Endometrial microvascular endothelial cells (primary cell): Measurements from ENCODE around the gene HRC. TPM values are rescaled to one million over a fixed set of nuclear protein-coding genes. Genes with fewer than 3 reads are reported as not detected.

ENCODE experiments used
- in situ Hi-C: cut with HindIII; loops from 2 replicates; pipeline ENCODE4 v1.10.0; 2017; ENCODE audit warnings: low sequenced_read_pairs, low pct_unique_long_range_greater_than_20kb; ENCODE audit errors: inconsistent ontology term
- total RNA-seq: library from RNA; depleted of rRNA; stranded (reverse); fragments of >200 nt; gene quantifications from one replicate; pipeline ENCODE4 v1.2.3, GENCODE V29; 2015; ENCODE audit errors: inconsistent ontology term

Gene HRC
- total RNA-seq, 1 donor from 2014 or later: not detected

DNA sequence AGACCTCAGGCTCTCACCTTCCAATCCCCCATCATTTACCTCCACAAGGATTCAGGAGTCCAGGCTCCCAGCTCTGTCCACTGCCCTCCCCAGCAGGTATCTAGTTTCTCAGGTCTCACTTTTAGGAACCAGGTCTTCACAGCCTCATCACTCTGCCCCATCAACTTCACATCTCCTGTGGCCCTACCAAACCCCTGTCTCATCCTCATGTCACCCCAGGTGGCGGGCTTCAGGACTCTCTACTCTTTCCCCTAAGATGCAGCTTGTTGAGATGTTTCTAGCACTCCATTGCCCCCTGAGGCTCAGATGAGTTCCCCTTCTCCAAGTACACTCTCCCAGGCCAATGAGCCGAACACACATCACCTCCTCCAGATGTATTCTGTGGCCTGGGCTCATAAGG is 34.3 kb downstream of the HRC start:
- in situ Hi-C loops: no loop called here

DNA sequence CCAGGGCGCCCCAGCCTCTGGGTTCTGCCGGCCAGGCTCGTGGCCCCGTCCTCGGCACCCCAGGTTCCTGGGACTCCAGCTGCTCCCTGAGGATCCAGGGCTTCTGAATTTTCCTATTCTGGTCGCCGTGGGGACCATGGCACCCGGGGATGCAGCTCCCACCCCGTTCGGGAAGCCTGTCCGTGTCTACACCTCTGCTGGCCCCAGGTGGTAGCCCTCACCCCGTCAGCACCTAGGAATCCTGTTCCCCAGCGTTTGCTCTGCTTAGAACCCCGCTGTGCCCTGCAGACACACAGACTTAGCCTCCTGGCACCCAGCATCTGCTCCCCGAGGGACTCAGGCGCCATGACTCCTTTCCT is 34.9 kb downstream of the HRC start:
- in situ Hi-C loops: no loop called here

DNA sequence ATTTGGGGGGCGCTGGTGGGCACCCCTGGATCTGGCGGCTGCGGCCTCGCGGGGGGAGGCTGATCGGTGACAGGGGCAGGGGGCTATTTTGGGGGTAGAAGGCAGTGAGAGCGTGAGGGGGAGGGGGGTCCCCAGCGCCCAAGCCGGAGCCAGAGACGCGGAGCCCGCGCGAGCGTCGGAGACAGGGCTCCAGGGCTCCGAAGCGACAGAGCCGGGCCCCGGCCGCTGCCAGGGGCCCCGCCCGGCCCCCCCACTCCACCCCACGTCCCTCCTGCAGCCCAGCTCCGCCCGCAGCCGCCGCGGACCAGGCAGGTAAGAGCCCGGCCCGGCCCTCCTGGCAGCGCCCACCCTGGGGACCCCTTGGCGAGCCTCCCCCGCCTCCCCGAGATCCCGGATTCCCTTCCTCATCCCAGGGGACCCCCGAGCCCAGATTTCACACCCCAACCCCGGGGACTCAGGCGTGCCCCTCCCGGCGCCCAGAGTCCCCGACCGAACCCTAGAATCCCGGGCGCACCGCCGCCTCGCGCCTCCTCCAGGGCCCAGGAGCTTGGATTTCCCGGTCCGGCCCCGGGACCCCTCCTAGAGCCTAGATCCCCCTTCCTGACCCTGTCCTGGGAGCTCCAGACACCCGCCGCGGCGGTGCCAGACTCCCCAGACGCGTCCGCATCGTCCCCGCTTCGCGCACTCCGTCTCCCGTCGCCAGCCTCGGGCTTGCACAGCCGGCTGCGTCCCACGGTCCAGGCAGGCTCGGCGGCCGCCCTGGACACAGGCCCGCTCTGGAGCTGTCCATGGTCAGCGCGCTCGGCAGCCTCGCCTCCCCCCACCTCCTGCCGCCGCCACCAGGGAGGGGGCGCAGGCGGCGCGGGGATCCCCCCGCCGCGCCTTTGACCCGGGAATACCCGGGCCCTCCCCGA is 35.5 kb downstream of the HRC start, which contains the start of gene PPFIA3:
PPFIA3 (plus strand) TSS at position 134 of the 914 bp plus-strand sequence. CDS start 8,330 bp downstream, outside the sequence.
- in situ Hi-C loops: no loop called here

DNA sequence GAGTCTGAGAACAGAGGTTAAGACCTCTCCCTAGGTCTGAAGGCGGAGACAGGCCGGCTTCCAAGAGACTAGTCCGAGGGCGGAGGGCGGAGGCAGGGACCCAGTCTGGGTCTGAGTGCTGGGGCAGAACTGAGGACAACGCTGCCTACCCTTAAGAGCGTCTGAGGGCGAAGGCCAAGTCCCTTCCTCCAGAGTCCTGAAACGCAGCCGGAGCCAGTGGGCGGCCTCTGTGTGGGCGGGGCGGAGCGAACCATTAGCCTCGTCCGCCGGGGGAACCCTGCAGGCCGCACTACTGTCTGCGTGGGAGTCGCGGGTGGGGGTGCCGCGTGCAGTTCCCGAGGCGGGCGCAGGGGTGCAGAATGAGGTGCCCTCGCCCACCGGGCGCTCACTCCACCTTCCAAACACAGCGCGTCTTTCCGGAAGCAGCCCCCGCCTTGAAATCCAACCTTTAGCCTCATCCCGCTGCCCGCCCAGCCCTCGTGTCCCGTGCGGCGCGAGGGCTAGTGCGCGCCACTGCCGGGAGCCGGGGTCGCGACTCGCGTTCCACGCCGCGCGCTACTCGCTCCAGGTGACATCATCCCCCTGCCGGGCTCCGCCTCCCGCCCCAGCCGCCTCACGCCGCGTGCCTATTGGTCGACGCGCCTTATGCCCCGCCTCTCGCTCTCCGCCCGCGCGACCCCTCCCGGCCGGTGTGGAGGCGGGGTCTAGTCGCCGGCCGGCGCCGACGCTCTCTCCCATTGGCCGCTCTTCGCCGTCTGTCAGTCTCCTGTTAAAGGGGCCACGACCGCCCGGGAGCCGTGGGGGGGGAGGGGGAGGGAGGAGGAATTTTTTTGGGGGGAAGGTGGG is 36.4 kb downstream of the HRC start, which contains the start of gene C19orf73:
C19orf73 (minus strand) TSS at position 579 of the 846 bp plus-strand sequence; CDS start at position 458, 121 bp downstream.
- in situ Hi-C loops: no loop called here

DNA sequence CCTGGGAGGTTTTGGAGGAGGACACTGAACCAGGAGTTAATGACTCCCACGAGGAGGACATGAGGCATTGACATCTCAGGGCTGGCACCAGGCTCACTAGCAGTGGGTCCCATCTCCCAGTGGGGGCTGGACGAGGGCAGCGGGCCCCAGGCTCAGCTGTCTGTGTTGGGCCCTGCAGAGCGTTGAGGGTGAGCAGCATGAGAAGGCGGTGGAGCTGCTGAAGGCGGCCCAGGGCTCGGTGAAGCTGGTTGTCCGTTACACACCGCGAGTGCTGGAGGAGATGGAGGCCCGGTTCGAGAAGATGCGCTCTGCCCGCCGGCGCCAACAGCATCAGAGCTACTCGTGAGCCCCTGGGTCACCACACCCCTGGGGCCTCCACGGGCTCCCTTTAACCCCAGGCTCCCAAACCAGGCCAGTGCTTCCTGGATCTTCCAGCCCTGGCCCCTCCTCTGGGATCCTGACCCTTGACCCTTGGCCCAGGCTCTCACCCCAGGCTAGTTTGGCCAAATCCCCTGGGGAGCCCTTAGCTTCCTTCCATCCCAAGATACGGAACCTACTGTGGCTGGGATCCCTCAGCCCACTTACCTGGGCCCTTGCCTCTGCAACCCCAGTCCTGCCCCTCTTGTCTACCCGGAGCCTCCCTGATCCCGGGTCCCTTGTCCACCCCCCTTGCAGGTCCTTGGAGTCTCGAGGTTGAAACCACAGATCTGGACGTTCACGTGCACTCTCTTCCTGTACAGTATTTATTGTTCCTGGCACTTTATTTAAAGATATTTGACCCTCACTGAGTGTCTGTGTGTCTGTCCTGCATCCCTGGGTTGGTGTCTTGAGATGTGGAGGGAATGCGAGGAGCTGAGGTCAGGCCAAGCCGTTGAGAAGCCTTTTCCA is 37.3 kb downstream of the HRC start:
- in situ Hi-C loops: no loop called here

DNA sequence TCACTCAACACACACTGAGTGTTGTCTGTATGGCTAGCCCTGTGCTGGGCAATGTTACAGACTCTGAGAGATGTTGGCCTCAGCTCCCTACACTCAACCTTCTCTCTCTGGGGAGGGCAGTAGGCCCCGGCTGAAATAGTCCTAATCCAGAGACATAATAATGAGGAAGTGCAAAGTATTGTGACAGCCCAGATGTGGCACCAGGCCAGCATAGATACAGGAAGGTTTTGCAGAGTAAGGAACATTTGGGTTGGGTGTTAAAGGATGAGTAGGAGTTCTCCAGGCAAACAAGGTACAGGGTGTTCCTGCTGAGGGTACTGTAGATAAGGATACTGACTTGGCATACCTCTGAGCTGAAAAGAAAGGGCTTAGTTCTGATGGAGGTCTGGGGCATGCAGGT is 38.7 kb downstream of the HRC start:
- in situ Hi-C loops: no loop called here

DNA sequence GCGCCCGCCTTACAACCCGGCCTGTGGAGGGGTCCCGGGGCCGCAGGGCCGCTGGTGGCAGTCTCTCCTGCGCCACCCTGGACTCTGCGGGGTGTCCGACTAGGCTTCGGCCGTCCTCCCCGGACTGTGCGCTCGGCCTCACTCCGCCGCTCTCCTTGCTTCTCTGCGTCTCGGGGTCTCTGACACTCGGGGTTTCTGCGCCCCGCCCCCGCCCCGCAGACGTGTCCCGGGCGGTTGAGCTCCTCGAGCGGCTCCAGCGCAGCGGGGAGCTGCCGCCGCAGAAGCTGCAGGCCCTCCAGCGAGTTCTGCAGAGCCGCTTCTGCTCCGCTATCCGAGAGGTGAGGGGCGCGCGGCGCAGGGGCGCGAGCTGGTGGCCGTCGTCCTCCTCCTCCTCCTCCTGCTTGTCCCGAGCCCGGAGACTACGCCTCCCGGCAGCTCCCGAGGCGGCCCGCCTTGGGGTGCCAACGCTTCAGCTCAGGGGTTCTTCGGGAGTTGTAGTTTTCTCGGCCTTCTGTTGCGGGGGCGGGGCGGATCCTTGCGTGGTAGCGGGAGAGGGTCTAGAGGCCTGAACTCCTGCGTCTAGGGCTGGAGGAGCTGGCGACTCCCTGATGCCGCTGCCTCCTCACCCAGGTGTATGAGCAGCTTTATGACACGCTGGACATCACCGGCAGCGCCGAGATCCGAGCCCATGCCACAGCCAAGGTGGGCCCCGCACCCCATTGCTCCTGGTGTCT is 40.4 kb downstream of the HRC start:
- in situ Hi-C loops: no loop called here

DNA sequence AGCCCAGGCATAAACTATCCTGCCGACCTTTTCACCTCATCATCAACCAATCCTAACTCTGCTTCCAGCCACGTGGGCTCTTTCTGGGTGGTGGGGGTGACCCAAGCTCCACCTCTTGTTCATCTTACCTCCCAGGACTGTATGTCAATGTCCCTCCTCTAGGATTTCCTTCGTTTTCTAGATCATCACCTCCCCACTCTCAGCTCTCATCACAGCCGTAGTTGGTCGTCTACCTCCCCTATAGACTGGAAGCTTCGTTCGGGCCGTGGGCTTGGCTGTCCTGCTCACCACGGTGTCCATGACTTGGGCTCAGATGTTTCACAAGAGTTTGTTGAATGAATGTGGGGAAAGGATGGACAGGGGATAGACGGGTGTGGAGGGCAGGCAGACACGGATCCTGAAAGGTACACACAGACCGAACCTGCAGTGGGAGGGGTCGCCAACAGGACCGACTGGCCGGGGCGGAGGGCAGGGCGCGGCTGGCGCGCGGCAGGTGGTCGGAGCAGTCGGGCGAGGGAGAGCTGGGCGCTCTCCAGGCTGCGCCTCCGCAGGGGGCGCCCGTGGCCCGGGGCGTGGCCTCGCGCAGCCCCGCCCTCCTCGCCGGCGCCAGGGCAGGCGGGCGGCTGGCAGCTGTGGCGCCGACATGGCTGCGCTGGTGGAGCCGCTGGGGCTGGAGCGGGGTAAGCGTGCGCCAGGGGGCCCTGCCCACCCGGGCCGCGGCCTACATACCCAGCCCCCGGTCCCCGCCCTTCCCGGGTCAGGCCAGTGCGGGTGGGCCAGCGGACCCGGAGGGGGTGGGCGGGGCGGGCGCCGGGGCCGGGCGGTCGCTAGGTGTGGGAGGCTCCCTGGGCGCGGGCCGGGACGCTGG is 41.2 kb downstream of the HRC start, which contains the start of gene LIN7B:
LIN7B (plus strand) TSS at position 609 of the 868 bp plus-strand sequence; CDS start at position 644, 35 bp downstream.
- in situ Hi-C loops: no loop called here

DNA sequence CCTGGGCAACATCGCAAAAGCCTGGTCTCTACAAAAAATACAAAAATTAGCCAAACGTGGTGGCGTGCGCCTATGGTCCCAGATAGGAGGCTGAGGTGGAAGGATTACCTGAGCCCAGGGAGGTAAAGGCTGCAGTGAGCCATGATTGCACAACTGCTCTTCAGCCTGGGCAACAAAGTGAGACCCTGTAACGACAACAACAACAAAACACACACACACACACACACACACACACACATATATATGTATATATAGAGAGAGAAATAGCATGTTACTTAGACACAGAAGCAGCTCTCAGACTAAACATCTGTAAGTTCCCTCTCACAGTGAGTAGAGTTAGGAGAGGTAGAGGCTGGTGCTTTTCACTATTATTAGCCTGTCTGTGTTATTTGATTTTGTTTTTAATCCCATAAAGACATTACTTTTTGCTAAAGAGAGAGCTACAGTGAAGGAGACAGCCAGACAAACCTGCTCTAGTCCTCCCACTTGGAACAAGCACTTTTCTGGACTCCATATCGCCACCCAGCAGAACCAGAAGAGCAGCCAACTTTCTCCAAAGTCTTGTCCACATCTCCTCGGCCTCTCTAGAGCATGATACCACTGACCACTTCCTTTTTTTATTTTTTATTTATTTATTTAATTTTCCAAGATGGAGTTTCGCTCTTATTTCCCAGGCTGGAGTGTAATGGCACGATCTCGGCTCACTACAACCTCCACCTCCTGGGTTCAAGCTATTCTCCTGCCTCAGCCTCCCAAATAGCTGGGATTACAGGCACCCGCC is 43.8 kb downstream of the HRC start:
- in situ Hi-C loops: no loop called here

DNA sequence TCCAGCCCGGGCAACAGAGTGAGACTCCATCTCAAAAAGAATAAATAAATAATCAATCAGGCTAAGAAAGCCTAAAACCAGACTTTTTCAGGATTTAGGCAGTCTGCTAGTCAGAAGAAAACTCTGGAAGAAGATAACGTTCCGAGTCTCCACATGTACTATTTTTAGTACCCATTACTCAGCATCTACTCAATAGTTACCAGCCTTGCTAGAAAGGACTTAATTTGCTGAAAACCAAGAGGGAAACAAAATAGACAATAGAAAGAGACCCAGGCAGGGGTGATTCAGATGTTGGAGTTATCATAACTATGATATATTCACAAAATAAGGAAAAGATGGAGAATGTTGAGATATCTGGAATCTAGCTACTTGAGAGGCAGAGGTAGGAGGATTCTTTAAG is 44.6 kb downstream of the HRC start:
- in situ Hi-C loops: no loop called here

DNA sequence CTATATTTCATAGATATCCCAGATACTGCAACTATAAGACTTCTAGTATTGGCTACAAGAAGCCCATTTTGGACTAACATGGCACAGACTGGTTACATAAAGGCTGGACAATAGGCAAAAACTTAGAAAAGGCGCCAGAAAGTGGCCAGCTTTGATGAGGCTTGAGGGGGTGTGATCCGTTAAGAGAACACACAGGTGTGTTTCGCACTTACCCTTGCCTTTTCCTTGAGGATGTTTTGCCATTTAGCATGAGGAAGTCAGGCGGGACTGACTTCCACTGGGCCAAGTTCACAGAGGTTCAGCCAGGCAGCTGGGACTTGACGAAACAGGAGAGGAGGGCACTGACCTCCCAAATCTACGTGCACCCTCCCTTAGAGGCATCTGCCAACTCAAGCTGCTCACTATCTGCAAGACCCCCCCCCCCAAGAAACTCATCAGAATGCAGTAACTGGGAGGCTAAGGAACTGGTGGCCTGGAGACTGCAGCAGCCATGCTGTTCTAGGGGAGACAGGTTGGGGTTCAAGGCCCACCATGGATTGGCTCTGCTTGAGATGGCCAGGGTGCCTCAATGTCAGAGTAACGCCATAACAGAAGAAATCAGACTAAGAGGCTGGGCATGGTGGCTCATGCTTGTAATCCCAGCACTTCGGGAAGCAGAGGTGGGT is 45.5 kb downstream of the HRC start:
- in situ Hi-C loops: no loop called here

DNA sequence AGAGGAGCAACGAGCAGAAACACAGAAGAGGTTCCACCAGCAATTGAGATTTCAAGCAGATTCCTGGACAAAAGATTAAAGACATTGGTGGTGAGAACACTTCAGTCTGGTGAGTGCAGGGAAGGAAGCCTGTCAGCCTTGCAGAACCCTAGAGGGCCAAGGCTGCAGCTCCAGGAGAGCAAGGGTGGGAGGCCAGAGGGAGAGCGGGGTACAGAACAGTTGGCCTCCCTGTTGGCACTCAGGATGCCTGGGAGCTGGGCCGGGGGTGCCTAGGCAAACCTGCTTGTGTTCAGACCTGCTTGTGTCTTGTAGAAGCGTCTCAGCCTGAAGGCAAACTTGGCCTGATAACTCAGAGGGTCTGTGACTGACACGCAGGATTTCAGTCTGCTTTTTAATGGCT is 46.1 kb downstream of the HRC start:
- in situ Hi-C loops: no loop called here

DNA sequence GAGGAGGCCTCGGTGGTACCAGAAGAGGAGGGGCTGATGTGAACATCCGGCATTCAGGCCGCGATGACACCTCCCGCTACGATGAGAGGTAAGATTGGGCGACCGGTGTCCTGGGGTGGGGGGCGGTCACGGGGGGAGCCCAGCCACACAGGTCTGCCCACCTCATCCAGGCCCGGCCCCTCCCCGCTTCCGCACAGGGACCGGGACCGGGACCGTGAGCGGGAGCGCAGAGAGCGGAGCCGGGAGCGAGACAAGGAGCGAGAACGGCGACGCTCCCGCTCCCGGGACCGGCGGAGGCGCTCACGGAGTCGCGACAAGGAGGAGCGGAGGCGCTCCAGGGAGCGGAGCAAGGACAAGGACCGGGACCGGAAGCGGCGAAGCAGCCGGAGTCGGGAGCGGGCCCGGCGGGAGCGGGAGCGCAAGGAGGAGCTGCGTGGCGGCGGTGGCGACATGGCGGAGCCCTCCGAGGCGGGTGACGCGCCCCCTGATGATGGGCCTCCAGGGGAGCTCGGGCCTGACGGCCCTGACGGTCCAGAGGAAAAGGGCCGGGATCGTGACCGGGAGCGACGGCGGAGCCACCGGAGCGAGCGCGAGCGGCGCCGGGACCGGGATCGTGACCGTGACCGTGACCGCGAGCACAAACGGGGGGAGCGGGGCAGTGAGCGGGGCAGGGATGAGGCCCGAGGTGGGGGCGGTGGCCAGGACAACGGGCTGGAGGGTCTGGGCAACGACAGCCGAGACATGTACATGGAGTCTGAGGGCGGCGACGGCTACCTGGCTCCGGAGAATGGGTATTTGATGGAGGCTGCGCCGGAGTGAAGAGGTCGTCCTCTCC is 47.4 kb downstream of the HRC start:
- in situ Hi-C loops: no loop called here

DNA sequence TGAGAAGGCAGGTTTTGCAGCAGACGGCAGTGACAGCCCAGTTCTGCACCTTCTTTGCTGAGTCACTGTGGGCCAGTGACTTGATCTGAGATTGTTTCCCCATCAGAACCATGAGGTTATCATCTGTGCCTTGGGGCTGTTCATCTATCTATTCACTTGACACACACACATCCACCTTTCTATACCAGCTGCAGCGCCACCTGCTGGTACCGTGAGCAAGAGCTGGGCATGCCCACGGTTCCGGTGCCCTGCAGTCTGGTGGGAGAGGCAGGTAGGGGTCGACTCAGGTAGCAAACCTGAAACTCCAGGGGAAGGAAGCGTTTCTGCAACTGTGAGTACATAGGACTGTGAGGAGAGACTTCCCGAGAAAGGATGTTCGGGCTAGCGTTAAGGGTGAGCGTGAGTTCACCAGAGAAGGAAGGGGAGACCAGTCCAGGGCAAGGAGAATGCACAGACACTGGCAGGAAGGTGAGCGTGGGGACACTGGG is 48.5 kb downstream of the HRC start:
- in situ Hi-C loops: no loop called here

DNA sequence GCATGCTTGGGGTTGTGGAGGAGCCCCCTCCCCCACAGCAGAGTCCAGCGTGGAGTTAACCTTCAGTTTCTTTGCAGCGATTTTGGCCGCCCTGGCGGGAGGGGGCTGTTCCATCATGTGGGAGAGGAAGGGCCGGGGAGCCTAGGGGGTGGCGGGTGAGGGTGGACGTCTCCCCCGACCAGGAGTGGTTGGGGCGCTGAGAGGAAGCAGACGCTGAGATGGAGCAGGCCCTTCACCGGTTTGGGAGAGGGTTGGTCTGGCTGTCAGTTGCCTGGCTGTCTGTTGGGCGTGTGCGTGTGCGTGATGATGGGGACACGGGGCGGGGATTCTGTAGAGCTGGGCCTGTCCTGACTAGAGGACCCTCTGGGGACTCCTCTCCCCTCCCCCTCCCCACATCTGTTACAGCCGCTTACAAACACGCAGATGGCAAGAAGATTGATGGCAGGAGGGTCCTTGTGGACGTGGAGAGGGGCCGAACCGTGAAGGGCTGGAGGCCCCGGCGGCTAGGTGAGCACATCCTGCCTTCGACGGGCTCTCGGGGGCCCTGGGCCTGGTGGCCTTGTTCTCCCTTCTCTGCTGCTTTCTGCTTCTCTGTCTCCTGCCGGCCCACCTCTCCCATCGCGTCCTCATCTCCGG is 50.8 kb downstream of the HRC start:
- in situ Hi-C loops: no loop called here
